HepG2 (cell line): ENCODE data around the gene KHK. TPM values are rescaled to one million over a fixed set of nuclear protein-coding genes. Genes with fewer than 3 reads are reported as not detected.

Source experiments
- ATF4 ChIP-seq, 2 experiments: fragments of 450-650 bp in 1 of 2; sonication (generic) in 1 of 2; formaldehyde crosslinking; IDR thresholded peaks; 2 replicates each; pipeline versions ENCODE4 v1.5.0 to v1.8.0; 2020 to 2022; ENCODE audit warnings: mild to moderate bottlenecking in 1 of 2, missing genetic modification reagents in 1 of 2
- EHMT2 ChIP-seq: fragments of 200-600 bp; sonication (generic); IDR thresholded peaks from 2 replicates; pipeline ENCODE4 v1.7.0; 2017; ENCODE audit warnings: antibody characterized with exemption, low read depth, low read length, borderline replicate concordance
- KLF12 ChIP-seq: sonication (generic); formaldehyde crosslinking; IDR thresholded peaks from 2 replicates; pipeline ENCODE4 v1.4.0; 2020; ENCODE audit warnings: missing genetic modification reagents, borderline replicate concordance
- MAFK ChIP-seq, 2 experiments: IDR thresholded peaks in 1 of 2; conservative IDR thresholded peaks in 1 of 2; 2 replicates each; pipeline ENCODE4 v1.6.1; 2011; ENCODE audit warnings: improper control_type of control experiment in 2 of 2, low read length in 2 of 2
- MATR3 ChIP-seq: sonication (generic); formaldehyde crosslinking; IDR thresholded peaks from 2 replicates; pipeline ENCODE4 v1.4.0; 2020; ENCODE audit warnings: missing genetic modification reagents
- MBD4 ChIP-seq: IDR thresholded peaks from 2 replicates; pipeline ENCODE4 v1.6.1; 2012; ENCODE audit warnings: low read length, inconsistent platforms, borderline replicate concordance
- MLX ChIP-seq: IDR thresholded peaks from 2 replicates; pipeline ENCODE4 v1.6.1; 2016
- NAIF1 ChIP-seq: sonication (generic); formaldehyde crosslinking; IDR thresholded peaks from 2 replicates; pipeline ENCODE4 v1.5.0; 2020; ENCODE audit warnings: mild to moderate bottlenecking, missing genetic modification reagents, borderline replicate concordance
- NONO ChIP-seq, 2 experiments: fragments of 450-650 bp in 1 of 2; sonication (generic) in 1 of 2; formaldehyde crosslinking in 1 of 2; IDR thresholded peaks in 1 of 2; conservative IDR thresholded peaks in 1 of 2; 2 replicates each; pipeline versions ENCODE4 v1.6.1 to v1.8.0; 2017 to 2022; ENCODE audit warnings: mild to moderate bottlenecking in 1 of 2, missing genetic modification reagents in 1 of 2, moderate library complexity in 1 of 2
- NR2C2 ChIP-seq: sonication (generic); formaldehyde crosslinking; IDR thresholded peaks from 2 replicates; pipeline ENCODE4 v1.4.0; 2020; ENCODE audit warnings: missing genetic modification reagents, mild to moderate bottlenecking, moderate library complexity, borderline replicate concordance
- ONECUT2 ChIP-seq: sonication (generic); formaldehyde crosslinking; IDR thresholded peaks from 2 replicates; pipeline ENCODE4 v1.4.0; 2020; ENCODE audit warnings: missing genetic modification reagents
- PHF21A ChIP-seq: sonication (generic); formaldehyde crosslinking; IDR thresholded peaks from 2 replicates; pipeline ENCODE4 v1.5.0; 2020; ENCODE audit warnings: mild to moderate bottlenecking, missing genetic modification reagents
- RBFOX2 ChIP-seq: fragments of 200-400 bp; formaldehyde crosslinking; IDR thresholded peaks from 2 replicates; pipeline ENCODE4 v1.6.1; 2017; ENCODE audit warnings: low read depth, mild to moderate bottlenecking, low read length
- RORA ChIP-seq: sonication (generic); formaldehyde crosslinking; IDR thresholded peaks from 2 replicates; pipeline ENCODE4 v1.5.0; 2020; ENCODE audit warnings: mild to moderate bottlenecking, missing genetic modification reagents, moderate library complexity
- ZBTB37 ChIP-seq: sonication (generic); formaldehyde crosslinking; IDR thresholded peaks from 2 replicates; pipeline ENCODE4 v1.4.0; 2020; ENCODE audit warnings: mild to moderate bottlenecking, missing genetic modification reagents
- ZKSCAN1 ChIP-seq: fragments of 150-350 bp; IDR thresholded peaks from 2 replicates; pipeline ENCODE4 v1.6.1; 2014; ENCODE audit warnings: low read length
- ZNF232 ChIP-seq: sonication (generic); formaldehyde crosslinking; IDR thresholded peaks from 2 replicates; pipeline ENCODE4 v1.4.0; 2020; ENCODE audit warnings: missing genetic modification reagents, borderline replicate concordance
- ZNF670 ChIP-seq: sonication (generic); formaldehyde crosslinking; IDR thresholded peaks from 2 replicates; pipeline ENCODE4 v1.8.0; 2022; ENCODE audit warnings: mild to moderate bottlenecking, missing genetic modification reagents, borderline replicate concordance
- ZNF772 ChIP-seq: sonication (generic); formaldehyde crosslinking; IDR thresholded peaks from 2 replicates; pipeline ENCODE4 v1.5.0; 2020; ENCODE audit warnings: mild to moderate bottlenecking, missing genetic modification reagents
- ZSCAN9 ChIP-seq: IDR thresholded peaks from 2 replicates; pipeline ENCODE4 v1.6.1; 2016; ENCODE audit warnings: borderline replicate concordance
- polyA plus RNA-seq, 8 experiments: library from polyadenylated mRNA; depleted of rRNA in 3 of 8; stranded (reverse) in 7 of 8; unstranded in 1 of 8; fragments of >200 nt; fragmentation: Illumina TruSeq in 4 of 8; extraction: Trizol in 4 of 8; gene quantifications; 2 replicates each; pipeline versions ENCODE4 v1.2.1 to v1.2.3, GENCODE V29; 2011 to 2016; ENCODE audit warnings: low read depth in 4 of 8, missing spikeins in 1 of 8, mixed read lengths in 1 of 8; ENCODE audit not compliant: insufficient read depth in 1 of 8
- total RNA-seq, 5 experiments: library from RNA; depleted of rRNA; stranded (reverse); fragments of >200 nt; fragmentation: Illumina TruSeq; extraction: Trizol; gene quantifications; 2 replicates each; pipeline ENCODE4 v1.2.3, GENCODE V29; 2016; ENCODE audit warnings: low read depth in 1 of 5
- TF ChIP-seq, protein P1 (sequence below): sonication (generic); formaldehyde crosslinking; IDR thresholded peaks from 2 replicates; pipeline ENCODE4 v1.4.0; 2020; ENCODE audit warnings: missing genetic modification reagents
- TF ChIP-seq, protein P2 (sequence below): sonication (generic); formaldehyde crosslinking; conservative IDR thresholded peaks from 2 replicates; pipeline ENCODE4 v1.4.0; 2020; ENCODE audit warnings: missing genetic modification reagents

The KHK gene
- total and polyA plus RNA-seq, 2 of the 13 experiments (the other 11 are each of a cell fraction or from before 2014, with no cell fraction given), result 40.9 to 99.2 TPM

DNA sequence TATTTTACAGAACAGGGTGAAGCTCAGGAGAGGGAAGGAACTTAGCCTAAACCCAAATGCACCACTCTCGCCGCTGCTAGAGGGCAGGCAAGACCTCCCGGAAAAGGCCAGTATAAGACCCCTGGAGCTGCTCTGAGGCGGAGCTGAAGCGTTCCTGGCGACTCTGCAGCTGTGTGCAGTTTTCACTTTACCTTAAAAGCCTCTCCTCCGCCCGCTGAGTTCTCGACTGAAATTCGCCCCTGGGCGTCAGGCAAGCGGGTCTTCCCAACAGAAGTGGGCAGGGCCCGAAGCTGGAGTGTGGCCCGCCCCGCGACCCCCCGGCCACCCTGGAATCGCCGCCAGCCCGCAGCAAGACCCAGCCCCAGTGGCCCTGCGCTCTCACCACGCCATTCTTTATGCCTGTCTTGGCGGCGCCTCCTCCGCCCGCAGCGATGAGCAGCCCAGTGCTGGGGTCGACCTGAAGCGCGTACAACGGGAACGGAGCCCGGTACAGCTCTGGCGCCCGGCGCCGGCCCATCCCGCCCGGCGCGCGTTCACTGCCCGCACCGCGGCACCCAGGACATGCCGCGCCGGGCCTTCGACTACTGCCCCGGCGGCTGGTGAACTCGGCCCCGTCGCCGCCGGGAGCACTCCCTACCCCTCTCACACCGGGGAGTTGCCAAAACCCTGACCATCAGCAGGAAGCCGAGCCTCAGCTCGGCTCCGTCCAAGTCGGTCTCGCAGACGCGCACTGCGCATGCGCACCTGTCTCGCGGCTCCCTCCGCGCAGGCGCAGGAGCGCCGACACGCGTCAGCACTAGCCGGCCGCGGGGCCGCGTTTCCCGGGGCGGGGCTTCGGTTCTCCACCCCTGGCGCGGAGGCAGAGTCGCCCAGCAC is 47.6 kb downstream of the KHK start, which contains the start of gene PREB (continued):
- TF ChIP-seq KLF12 (no peak; the same call in 1 of the 2 replicates), ATF4 (CRISPR knock-in tag; IDR thresholded peaks at IDR 0.05) (no peak), ZBTB37 (CRISPR knock-in tag) (no peak), ONECUT2 (CRISPR knock-in tag) (no peak), PHF21A (CRISPR knock-in tag) (no peak), ZKSCAN1 (no peak), RORA (CRISPR knock-in tag) (no peak), NONO (IDR thresholded peaks at IDR 0.05) (no peak), NONO (CRISPR knock-in tag; conservative IDR thresholded peaks at IDR 0.05) (peak; percentile 57; the same call in 1 of the 2 replicates), NR2C2 (CRISPR knock-in tag) (peak; percentile 81; the same call in 1 of the 2 replicates), MAFK (conservative IDR thresholded peaks at IDR 0.05 in 1 of 2, IDR thresholded peaks at IDR 0.05 in 1 of 2; ENCODE audit: low read length in 2 of 2) (peak in 1 of 2 experiments; percentile 25; a peak in 2 of 4 replicates), ZSCAN9 (peak; percentile 41; the same call in 1 of the 2 replicates), ZNF670 (no peak), ZNF772 (CRISPR knock-in tag) (no peak; the same call in 1 of the 2 replicates), MATR3 (CRISPR knock-in tag) (no peak), EHMT2 (no peak), NAIF1 (CRISPR knock-in tag) (no peak), MBD4 (no peak), ZNF232 (no peak), MLX (CRISPR knock-in tag) (no peak), RBFOX2 (peak; percentile 96)
- TF ChIP-seq, protein P1, sequence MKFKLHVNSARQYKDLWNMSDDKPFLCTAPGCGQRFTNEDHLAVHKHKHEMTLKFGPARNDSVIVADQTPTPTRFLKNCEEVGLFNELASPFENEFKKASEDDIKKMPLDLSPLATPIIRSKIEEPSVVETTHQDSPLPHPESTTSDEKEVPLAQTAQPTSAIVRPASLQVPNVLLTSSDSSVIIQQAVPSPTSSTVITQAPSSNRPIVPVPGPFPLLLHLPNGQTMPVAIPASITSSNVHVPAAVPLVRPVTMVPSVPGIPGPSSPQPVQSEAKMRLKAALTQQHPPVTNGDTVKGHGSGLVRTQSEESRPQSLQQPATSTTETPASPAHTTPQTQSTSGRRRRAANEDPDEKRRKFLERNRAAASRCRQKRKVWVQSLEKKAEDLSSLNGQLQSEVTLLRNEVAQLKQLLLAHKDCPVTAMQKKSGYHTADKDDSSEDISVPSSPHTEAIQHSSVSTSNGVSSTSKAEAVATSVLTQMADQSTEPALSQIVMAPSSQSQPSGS (CRISPR knock-in tag), result peak; percentile 46; the same call in 1 of the 2 replicates
- TF ChIP-seq, protein P2, sequence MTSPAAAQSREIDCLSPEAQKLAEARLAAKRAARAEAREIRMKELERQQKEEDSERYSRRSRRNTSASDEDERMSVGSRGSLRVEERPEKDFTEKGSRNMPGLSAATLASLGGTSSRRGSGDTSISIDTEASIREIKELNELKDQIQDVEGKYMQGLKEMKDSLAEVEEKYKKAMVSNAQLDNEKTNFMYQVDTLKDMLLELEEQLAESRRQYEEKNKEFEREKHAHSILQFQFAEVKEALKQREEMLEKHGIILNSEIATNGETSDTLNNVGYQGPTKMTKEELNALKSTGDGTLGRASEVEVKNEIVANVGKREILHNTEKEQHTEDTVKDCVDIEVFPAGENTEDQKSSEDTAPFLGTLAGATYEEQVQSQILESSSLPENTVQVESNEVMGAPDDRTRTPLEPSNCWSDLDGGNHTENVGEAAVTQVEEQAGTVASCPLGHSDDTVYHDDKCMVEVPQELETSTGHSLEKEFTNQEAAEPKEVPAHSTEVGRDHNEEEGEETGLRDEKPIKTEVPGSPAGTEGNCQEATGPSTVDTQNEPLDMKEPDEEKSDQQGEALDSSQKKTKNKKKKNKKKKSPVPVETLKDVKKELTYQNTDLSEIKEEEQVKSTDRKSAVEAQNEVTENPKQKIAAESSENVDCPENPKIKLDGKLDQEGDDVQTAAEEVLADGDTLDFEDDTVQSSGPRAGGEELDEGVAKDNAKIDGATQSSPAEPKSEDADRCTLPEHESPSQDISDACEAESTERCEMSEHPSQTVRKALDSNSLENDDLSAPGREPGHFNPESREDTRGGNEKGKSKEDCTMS (CRISPR knock-in tag), result no peak
